ENCODE results near the gene CHN2.

CHN2 gene

DNA sequence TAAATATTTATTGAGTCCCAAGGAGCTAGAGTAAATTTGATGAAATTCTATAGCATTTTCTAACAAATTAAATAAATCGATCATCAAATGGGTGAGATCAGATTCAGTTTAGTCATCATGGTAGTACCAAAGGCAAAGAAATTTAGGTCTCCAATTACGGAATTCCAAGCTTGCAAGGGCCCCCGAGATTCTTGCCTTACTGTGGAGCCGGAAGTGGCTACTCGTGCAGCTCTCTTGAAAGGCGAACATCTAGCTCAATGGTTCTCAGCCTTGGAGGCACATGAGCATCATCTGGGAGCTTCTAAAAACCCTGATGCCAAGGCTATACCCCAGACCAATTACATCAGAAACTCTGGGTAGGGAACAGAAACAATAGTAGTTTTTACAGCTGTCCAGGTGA, 251.2 kb downstream of the CHN2 start:
- no peak for DNase-seq

GRCh38 chr7:29447828-29448227, 253.3 kb downstream of the CHN2 start:
- no peak for DNase-seq

- no peak for DNase-seq
Observed at GRCh38 chr7:29449569-29450260, 255.1 kb downstream of the CHN2 start.

GRCh38 chr7:29453021-29453420, 258.4 kb downstream of the CHN2 start:
- no peak for DNase-seq

- DNase-seq = no peak
Observed at GRCh38 chr7:29454464-29454863, 259.9 kb downstream of the CHN2 start.

DNA sequence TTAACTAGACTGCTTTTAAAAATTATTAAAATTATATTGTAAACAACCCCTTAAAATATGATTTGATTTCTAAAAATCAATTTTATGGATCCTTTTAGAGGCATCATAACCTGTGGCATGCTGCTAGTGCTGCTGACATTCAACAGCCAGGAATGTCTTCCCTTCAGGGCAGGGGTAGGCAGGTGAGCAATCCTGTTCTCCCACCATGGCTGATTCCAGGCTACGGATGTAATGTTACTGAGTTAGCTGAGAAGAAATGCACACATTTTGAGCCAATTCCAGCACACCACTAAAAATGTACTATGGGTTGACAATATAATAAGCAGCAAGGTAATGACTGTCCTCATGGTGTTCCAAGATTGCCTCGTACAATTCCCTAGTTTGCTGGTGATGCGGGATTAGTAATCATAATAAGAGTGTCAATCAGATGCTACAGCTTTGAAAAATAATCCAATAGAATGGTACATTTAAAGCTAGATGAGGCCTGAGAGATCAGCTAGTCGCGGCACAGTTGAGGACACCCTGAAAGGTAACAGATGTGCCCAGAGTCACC, 260.4 kb downstream of the CHN2 start:
- DNase-seq = no peak

- DNase-seq = no peak
Observed at GRCh38 chr7:29457141-29457561, 262.6 kb downstream of the CHN2 start.

- DNase-seq = no peak
Observed at GRCh38 chr7:29457565-29458011, 263.0 kb downstream of the CHN2 start.

GRCh38 chr7:29458933-29459332, 264.4 kb downstream of the CHN2 start:
- DNase-seq = no peak

DNA sequence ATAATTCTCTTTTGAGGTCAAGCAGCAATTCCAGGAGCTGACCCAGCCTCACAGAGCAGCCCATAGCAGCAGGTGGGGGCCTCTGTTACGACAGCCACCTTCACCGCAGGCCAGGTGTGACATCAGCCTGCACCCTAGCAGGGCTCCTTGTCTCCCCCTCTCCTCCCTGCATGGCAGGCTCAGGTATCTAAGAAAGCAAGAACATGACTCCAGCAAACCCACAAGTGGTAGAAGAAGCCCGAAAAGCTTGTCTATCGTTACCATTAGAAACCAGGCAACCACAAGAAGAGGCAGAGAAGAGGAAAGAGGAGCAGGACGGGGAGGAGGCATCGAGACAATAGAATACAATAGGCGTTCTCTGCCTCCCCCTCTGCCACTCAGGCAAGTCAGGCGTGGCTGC, 265.0 kb downstream of the CHN2 start:
- DNase-seq = no peak

GRCh38 chr7:29461996-29462395, 267.4 kb downstream of the CHN2 start:
- DNase-seq = no peak

- DNase-seq = no peak
Observed at GRCh38 chr7:29463504-29464158, 269.1 kb downstream of the CHN2 start.

DNA sequence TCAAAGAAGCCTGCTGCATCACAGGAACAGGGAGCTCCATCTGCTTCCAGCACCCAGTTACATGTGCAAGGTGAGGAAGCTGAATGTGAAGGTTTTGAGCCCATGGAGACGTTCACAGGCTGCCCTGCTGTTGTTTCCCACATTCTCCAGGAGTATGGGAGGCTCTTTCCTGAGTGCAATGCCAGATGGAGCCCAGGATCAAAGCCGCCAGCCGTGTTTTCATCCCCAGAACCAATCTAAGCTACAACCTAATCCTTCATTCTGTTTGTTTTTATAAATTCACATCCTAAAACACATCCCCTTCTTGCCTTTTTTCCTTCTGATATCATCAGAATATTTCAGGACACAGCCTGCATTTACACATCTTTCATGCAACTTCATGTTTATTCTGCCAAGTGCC, 270.2 kb downstream of the CHN2 start:
- no peak for DNase-seq

- DNase-seq = no peak
Observed at GRCh38 chr7:29467193-29467926, 272.8 kb downstream of the CHN2 start.

DNA sequence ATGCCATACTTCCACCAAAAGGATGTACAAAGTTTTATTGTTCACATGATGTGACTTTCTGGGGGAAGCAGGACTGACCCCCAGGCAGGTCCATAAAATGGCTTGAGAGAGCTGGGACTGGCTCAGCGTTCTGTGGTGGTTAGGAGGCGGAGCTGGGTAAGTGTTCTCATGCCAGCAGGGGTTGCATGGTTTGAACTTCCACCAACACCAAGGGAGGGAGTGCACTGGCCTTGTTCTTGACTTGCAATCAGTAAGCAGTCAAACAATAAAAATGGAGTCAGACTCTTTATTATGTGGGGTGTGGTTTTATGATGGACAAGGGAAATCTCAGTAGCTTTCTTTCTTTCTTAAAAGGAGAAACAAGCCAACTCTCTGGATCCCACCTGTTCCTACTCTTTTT, 273.6 kb downstream of the CHN2 start:
- DNase-seq = no peak

DNA sequence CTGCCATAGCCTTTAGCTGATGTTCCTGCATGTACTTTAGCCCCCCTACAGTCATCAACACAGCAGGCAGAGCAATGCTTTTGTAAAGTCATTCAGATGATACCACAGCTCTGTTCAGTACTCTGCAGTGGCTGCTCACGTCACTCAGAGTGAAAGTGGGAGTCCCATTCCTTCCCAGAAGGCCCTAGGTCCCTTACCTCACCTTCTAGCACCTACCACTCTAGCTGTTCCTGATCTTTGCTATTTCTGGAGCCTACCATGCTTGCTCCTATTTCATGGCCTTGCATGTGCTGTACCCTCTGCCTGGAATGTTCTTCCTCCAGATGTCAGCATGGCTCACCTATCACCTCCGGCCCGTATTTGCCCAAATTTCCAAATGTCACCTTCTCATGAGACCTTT, 274.7 kb downstream of the CHN2 start:
- no peak for DNase-seq

DNA sequence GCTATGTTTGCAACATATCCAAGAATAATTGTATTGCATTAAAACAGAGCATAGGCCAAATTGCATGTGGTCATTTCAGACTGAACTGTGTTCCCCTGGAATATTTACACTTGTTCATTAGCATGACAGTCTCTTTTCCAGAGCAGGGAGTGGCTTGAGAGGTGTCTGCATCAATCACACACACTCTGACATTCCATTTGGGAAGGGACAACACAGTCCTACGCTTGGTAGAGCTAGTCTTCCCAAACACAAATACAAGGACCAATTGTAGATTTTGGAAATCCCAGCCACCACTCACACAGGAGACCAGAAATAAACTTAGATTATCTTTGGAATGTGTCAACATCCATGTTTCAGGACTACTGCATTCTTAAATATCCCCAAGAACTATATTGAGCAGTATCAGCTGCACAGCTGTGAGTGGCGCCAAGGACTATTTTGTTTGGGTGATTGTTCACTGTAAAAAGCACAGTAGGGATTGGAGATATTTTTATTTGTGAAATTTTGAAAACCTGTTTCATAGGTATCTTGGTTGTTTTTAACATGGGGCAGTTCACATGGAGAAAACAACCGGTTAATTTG, 275.5 kb downstream of the CHN2 start:
- no peak for DNase-seq

DNA sequence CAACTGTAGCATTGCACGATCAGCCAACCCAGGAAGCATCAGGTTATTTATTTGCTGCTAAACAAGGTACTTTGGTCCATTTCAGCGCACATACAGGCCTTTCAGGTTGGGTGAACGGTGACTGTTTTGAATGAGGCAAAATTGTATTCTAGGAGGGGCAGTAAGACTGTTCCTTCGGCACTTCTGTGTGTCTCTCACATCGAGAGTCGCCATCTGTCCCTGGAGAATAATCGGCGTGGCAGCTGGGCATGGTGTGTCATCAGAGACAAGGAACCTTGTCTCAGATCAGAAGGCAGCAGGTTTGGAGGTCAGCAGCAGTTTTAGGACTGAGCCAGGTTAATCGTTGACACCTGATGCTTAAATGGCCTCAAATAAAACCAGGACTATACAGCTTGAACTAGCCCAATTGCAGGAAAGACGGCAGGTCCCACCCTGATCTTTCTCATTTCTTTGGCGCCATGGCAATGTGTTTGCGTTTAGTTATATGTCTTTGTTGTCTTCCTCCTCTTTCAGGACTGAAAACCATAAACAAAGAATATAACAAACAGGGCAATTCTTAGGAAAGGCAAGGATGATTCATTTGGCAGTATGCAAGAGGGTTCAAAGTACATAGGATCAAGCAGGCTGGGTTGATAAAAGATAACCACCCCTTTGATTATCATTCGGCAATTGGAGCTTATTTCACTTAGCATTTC, 277.0 kb downstream of the CHN2 start:
- no peak for DNase-seq

DNA sequence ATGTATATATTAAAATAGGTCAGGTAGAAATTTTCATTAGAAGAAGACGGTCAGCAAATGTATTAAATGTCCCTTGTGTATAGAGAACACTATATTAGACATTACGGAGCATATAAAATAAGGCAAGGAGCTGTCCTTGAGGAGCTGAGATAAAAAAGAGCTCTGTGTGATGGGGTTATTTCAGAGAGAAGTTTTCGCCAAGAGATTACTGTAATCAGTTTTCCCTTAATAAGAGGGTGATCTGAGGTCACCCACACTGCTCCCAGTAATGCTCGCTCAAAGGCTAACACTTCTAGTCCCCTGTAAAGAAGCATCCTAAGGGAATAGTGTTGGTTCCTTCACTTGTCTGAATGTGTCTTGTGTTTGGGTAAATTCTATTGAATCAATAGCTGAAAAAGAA, 282.3 kb downstream of the CHN2 start:
- no peak for DNase-seq

DNA sequence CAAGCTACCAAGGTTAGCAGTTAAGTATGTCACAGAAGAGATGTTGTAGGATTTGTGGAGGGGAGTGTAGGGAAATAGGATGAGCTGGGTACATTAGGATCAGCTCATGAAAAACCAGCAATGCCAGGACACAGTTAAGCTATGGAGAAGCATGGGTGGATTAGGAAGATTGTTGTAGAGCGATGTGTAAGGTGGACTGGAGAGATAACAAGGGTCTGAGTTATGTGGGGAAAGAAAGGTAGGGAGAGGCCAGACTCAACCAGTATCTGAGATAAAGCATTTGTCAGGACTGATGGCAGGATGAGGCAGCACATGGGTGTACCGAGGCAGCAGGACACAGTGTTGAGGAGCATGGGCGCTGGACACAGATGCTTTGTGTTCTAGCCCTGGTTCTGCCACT, 283.7 kb downstream of the CHN2 start:
- no peak for DNase-seq

DNA sequence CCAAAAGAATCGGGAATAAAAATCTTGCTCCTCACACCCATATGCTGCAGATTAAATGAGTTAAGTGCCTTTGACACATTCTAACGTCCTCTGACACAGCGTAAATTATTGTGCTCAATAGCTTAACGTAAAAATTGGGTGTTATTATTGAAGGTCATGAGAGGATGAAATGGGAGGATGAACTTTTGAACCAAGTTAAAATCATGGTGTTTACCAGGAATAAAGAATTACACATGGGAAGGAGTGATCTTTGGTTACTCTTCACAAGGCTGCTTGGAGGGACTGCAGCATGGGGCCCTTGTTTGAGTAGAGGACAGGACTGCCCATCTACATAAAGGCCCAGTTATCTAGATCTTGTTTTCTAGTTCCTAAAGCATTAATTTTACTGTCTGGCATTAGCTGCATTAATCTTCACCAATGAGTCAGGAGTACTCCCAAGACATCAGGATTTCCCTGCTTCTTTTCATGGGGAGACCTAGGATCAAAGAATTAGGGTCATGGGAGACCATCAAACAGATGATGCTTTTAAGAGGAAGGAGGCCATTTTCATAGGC, 284.2 kb downstream of the CHN2 start:
- no peak for DNase-seq

Measured in KG1 (cell line).